Nephron progenitor cell (in vitro differentiated cells): ENCODE results near the gene SUSD4.

Experiments
- DNase-seq: peaks from one replicate; pipeline ENCODE4 v3.0.0; 2021
- H3K27ac Mint-ChIP-seq: 2 replicates; pipeline ENCODE4 v1.8.0; 2021; ENCODE audit warnings: mild to moderate bottlenecking, moderate library complexity, mixed read lengths
- H3K27me3 Mint-ChIP-seq: 2 replicates; pipeline ENCODE4 v1.8.0; 2021; ENCODE audit warnings: mild to moderate bottlenecking, low read depth, mixed read lengths; ENCODE audit not compliant: poor library complexity
- H3K36me3 Mint-ChIP-seq: 2 replicates; pipeline ENCODE4 v1.8.0; 2021; ENCODE audit warnings: low read depth, mixed read lengths
- H3K4me1 Mint-ChIP-seq: 2 replicates; pipeline ENCODE4 v1.8.0; 2021; ENCODE audit warnings: mixed read lengths
- H3K4me3 Mint-ChIP-seq: 2 replicates; pipeline ENCODE4 v1.8.0; 2021; ENCODE audit warnings: mild to moderate bottlenecking, moderate library complexity, mixed read lengths
- H3K9me3 Mint-ChIP-seq: 2 replicates; pipeline ENCODE4 v1.8.0; 2021; ENCODE audit warnings: mild to moderate bottlenecking, moderate library complexity, mixed read lengths
- TF ChIP-seq, protein P1 (sequence below): fragments of 200-600 bp; sonication (generic); IDR thresholded peaks from 2 replicates; pipeline ENCODE4 v1.5.0; 2021; ENCODE audit warnings: antibody characterized with exemption

SUSD4 gene

DNA sequence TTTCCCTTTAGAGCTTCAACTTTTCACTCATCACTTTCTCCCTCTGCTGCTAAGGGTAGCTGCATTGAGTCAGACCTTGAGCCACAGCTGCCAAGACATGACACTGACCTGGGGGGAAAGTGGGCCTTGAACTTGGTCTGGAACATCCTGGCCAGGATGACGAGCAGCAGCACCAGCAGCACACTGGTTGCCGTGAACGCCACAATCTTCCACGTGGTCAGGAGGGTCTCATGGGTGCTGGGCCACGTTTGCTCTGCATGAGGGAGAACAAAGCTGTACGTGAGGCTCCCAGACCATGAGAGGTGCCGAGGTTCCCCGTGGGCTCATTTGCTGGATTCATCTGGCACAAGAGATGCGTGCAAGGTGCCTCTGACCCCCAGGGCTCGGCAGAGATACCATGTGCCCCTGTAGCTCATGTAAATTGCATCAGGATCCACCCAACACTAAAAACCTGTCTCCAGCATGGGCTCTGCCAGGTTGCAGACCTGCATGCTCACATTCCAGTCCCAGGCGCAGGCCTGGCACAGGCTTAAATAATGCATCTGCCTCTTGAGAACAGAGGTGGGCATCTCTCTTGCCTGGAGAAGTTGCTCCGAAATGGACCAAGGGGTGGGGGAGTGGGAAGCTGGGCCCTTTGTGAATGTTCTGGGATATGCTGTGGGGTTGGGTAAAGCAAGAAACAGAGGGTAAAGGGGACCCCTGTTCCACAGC, 136.3 kb downstream of the SUSD4 start:
- TF ChIP-seq, protein P1, sequence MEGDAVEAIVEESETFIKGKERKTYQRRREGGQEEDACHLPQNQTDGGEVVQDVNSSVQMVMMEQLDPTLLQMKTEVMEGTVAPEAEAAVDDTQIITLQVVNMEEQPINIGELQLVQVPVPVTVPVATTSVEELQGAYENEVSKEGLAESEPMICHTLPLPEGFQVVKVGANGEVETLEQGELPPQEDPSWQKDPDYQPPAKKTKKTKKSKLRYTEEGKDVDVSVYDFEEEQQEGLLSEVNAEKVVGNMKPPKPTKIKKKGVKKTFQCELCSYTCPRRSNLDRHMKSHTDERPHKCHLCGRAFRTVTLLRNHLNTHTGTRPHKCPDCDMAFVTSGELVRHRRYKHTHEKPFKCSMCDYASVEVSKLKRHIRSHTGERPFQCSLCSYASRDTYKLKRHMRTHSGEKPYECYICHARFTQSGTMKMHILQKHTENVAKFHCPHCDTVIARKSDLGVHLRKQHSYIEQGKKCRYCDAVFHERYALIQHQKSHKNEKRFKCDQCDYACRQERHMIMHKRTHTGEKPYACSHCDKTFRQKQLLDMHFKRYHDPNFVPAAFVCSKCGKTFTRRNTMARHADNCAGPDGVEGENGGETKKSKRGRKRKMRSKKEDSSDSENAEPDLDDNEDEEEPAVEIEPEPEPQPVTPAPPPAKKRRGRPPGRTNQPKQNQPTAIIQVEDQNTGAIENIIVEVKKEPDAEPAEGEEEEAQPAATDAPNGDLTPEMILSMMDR, result no peak
- DNase-seq, result no peak
- no peak overlapping the region for H3K27ac Mint-ChIP-seq
- no peaks in the 10 kb centered on the region for H3K36me3 Mint-ChIP-seq
- no peaks in the 10 kb centered on the region for H3K4me1 Mint-ChIP-seq
- peaks cover 31% of the 10 kb centered on the region for H3K27me3 Mint-ChIP-seq
- H3K9me3 Mint-ChIP-seq, result no peaks in the 10 kb centered on the region
- H3K4me3 Mint-ChIP-seq, result no peak overlapping the region

DNA sequence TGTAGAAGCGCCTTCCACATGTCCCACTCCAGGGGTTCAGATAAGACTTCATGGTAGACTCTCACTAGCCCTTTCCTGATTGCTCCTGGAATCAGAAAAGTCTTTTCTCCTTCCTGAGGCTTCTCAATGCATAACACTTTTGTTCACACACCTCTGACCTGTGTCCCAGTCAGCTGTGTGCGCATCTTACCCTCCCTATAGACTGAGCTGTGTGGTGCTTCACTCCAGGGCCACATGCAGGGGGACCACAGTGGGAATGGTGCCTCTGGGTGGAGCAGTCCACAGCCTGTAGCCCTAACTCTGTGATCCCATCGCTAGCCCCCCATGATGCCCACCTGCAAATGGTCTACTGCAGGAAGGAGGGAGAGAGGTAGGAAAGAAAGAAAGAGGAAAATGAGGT, 136.9 kb downstream of the SUSD4 start:
- no peak for DNase-seq
- Mint-ChIP-seq H3K27me3 (peaks cover 33% of the 10 kb centered on the region), H3K9me3 (no peaks in the 10 kb centered on the region), H3K4me1 (no peaks in the 10 kb centered on the region), H3K27ac (peak overlapping the region; percentile 57), H3K36me3 (no peaks in the 10 kb centered on the region), H3K4me3 (no peak overlapping the region)
- TF ChIP-seq, protein P1, result no peak

DNA sequence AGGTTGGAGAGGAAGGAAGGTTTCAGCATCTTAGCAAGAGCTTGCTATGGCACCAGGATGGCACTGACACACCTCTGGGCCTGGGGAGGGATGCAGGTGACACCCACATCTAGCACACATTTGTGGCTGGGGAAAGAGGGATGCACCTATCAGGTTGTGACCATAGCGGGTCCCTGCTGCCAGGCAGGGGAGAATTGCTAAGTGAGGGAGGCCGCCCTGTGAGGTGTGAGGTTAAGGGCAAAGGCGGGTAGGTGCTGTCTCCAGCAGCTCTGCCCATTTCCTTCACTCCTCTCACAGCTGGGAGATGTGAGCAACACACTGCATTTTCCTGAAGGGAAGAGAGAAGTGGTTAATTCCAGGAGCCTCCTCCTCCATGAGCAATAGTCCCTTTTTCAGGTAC, 137.7 kb downstream of the SUSD4 start:
- no peaks in the 10 kb centered on the region for H3K9me3 Mint-ChIP-seq
- H3K4me3 Mint-ChIP-seq, result no peak overlapping the region
- TF ChIP-seq, protein P1, result no peak
- no peak for DNase-seq
- H3K4me1 Mint-ChIP-seq, result no peaks in the 10 kb centered on the region
- H3K36me3 Mint-ChIP-seq, result peaks cover under 1% of the 10 kb centered on the region
- peaks cover 36% of the 10 kb centered on the region for H3K27me3 Mint-ChIP-seq
- no peak overlapping the region for H3K27ac Mint-ChIP-seq

DNA sequence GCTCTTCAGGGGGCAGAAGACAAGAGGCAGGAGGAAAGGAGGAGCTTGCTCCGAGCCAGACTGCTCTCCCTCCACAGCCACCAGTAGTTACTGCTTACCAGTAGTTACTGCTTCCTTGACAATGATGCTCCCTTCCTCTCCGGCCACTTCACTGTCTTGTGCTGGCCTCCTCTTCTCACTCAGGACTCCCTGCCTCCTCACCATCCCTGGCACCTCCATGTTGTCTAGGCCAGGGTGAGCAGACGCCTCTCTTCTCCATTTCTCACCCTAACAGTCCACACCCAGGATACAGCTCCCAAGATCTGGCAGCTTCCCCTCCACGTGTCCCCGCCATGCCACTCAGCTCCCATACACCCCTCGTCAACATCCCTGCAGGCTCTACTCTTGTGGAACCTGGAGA, 138.5 kb downstream of the SUSD4 start:
- Mint-ChIP-seq H3K36me3 (peaks cover 8% of the 10 kb centered on the region), H3K27me3 (peaks cover 41% of the 10 kb centered on the region), H3K4me1 (no peaks in the 10 kb centered on the region), H3K27ac (peak overlapping the region; percentile 12), H3K9me3 (peaks cover 3% of the 10 kb centered on the region), H3K4me3 (no peak overlapping the region)
- TF ChIP-seq, protein P1, result no peak
- no peak for DNase-seq

GRCh38 chr1:223225061-223225460, 138.9 kb downstream of the SUSD4 start:
- DNase-seq, result no peak
- TF ChIP-seq, protein P1, result no peak
- Mint-ChIP-seq H3K27me3 (peaks cover 40% of the 10 kb centered on the region), H3K36me3 (peaks cover 8% of the 10 kb centered on the region), H3K4me3 (no peak overlapping the region), H3K9me3 (peaks cover 7% of the 10 kb centered on the region), H3K4me1 (no peaks in the 10 kb centered on the region), H3K27ac (no peak overlapping the region)

GRCh38 chr1:223224465-223224864, 139.5 kb downstream of the SUSD4 start:
- Mint-ChIP-seq H3K9me3 (peaks cover 13% of the 10 kb centered on the region), H3K36me3 (peaks cover 8% of the 10 kb centered on the region), H3K4me3 (no peak overlapping the region), H3K4me1 (no peaks in the 10 kb centered on the region), H3K27ac (peak overlapping the region; percentile 45), H3K27me3 (peaks cover 39% of the 10 kb centered on the region)
- no peak for DNase-seq
- TF ChIP-seq, protein P1, result no peak
